Activated gamma-delta T cell (primary cell): ENCODE measurements around the gene NDUFS7.
A peak's percentile ranks its signal among the peaks of the same experiment; 100 is the strongest.

ENCODE experiments used
- DNase-seq: peaks from one replicate; lab custom pipeline; 2025; lab: John Stamatoyannopoulos, UW
- total RNA-seq, 2 donors: gene quantifications; one replicate each; lab custom pipeline; 2026; lab: John Stamatoyannopoulos, UW

The NDUFS7 gene
- total RNA-seq, result 38.0 to 40.1 reads per million in 2 donors

- peak; percentile 82 for DNase-seq
Observed at GRCh38 chr19:1383312-1384084, at the start of gene NDUFS7. Gene NDUFS7 (plus strand): TSS chr19:1383907. CDS start chr19:1383927, 20 bp downstream.

- DNase-seq, result no peak
Observed at GRCh38 chr19:1336079-1336684, 47.5 kb upstream of the NDUFS7 start.

GRCh38 chr19:1340681-1341469, 42.8 kb upstream of the NDUFS7 start:
- no peak for DNase-seq

- DNase-seq, result no peak
Observed at GRCh38 chr19:1343041-1343440, 40.7 kb upstream of the NDUFS7 start.

- no peak for DNase-seq
Observed at GRCh38 chr19:1349211-1349610, 34.5 kb upstream of the NDUFS7 start.

- DNase-seq, result no peak
Observed at GRCh38 chr19:1350867-1351266, 32.8 kb upstream of the NDUFS7 start.

GRCh38 chr19:1351381-1351851, 32.3 kb upstream of the NDUFS7 start:
- no peak for DNase-seq

- DNase-seq, result no peak
Observed at GRCh38 chr19:1353144-1353543, 30.6 kb upstream of the NDUFS7 start.

- DNase-seq, result no peak
Observed at GRCh38 chr19:1354970-1355567, 28.6 kb upstream of the NDUFS7 start.

- DNase-seq, result no peak
Observed at GRCh38 chr19:1355568-1356507, 27.9 kb upstream of the NDUFS7 start.

- no peak for DNase-seq
Observed at GRCh38 chr19:1356508-1356865, 27.2 kb upstream of the NDUFS7 start.

- DNase-seq, result no peak
Observed at GRCh38 chr19:1357531-1358109, 26.1 kb upstream of the NDUFS7 start.

- DNase-seq, result no peak
Observed at GRCh38 chr19:1360126-1360817, 23.4 kb upstream of the NDUFS7 start.

GRCh38 chr19:1360818-1361461, 22.8 kb upstream of the NDUFS7 start:
- DNase-seq, result no peak

- no peak for DNase-seq
Observed at GRCh38 chr19:1361601-1362386, 21.9 kb upstream of the NDUFS7 start.

- no peak for DNase-seq
Observed at GRCh38 chr19:1362387-1363257, 21.1 kb upstream of the NDUFS7 start.

GRCh38 chr19:1363599-1363998, 20.1 kb upstream of the NDUFS7 start:
- DNase-seq, result no peak
